SK-N-MC (cell line): ENCODE measurements around the gene PCDHB2.

Source experiments
- EZH2 ChIP-seq: fragments of 200-600 bp; sonication (generic); IDR thresholded peaks from one replicate; pipeline ENCODE4 v1.6.1; 2017; ENCODE audit warnings: antibody characterized with exemption
- POLR2AphosphoS5 ChIP-seq: IDR thresholded peaks from 2 replicates; pipeline ENCODE4 v1.6.1; 2012; ENCODE audit warnings: mild to moderate bottlenecking, low read depth, low read length, borderline replicate concordance

DNA sequence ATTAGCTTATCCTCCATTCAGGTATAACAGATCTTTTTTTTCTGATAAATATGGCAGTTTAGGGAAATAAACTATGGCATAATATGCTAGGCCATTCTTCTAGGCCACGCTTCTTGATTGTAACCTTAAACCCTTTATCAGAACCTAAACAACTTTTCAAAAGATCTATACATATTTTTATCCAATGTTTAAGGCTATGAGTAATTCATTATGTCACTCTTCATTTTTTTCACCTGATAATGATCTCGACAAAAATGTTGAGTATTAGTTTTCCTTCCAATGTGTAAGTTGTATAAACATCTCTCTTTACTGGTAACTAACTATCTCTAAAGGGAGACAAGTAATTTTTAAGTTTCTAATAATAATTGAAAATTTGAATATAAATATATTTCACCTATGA lies 24.8 kb downstream of the PCDHB2 start:
- TF ChIP-seq EZH2: no peak
- TF ChIP-seq POLR2AphosphoS5: no peak
